ENCODE data around the gene BCDIN3D. TPM values are rescaled to one million over a fixed set of nuclear protein-coding genes. Genes with fewer than 3 reads are reported as not detected.

The BCDIN3D gene
- total and polyA plus RNA-seq, 2 donors, result 5.2 to 7.0 TPM

GRCh38 chr12:49887536-49888401 lies 44.9 kb upstream of the BCDIN3D start:
- Histone ChIP-seq H3K4me1 (ENCODE audit: control insufficient read depth in 2 of 2, insufficient read depth in 2 of 2, low read length in 2 of 2) (no peaks in the 10 kb centered on the region), H3K27ac (ENCODE audit: low read depth in 1 of 2, low read length in 1 of 2) (no peak overlapping the region)

GRCh38 chr12:49887091-49887490 lies 44.2 kb upstream of the BCDIN3D start:
- Histone ChIP-seq H3K27me3 (ENCODE audit: control insufficient read depth in 2 of 2, insufficient read depth in 1 of 2, low read length in 1 of 2) (peaks cover 0 to 58% of the 10 kb centered on the region in 2 donors), H3K4me3 (ENCODE audit: low read length in 2 of 2) (no peak overlapping the region), H3K36me3 (ENCODE audit: control insufficient read depth in 2 of 2, insufficient read depth in 2 of 2, low read length in 1 of 2) (no peaks in the 10 kb centered on the region), H3K9me3 (ENCODE audit: control insufficient read depth in 2 of 2, insufficient read depth in 1 of 2, low read length in 1 of 2) (no peaks in the 10 kb centered on the region), H3K27ac (ENCODE audit: low read depth in 1 of 2, low read length in 1 of 2) (no peak overlapping the region), H3K4me1 (ENCODE audit: control insufficient read depth in 2 of 2, insufficient read depth in 2 of 2, low read length in 2 of 2) (no peaks in the 10 kb centered on the region)
- DNase-seq (ENCODE audit: low read depth in 6 of 9, low spot score in 9 of 9), result no peak
- 91% methylated on average over 9 of the region's 9 CpGs for WGBS

More at GRCh38 chr12:49887536-49888401, 44.9 kb upstream of the BCDIN3D start:
- H3K9me3 ChIP-seq (ENCODE audit: control insufficient read depth in 2 of 2, insufficient read depth in 1 of 2, low read length in 1 of 2), result no peaks in the 10 kb centered on the region
- WGBS, result 92% methylated on average over 15 of the region's 15 CpGs
- no peaks in the 10 kb centered on the region for H3K36me3 ChIP-seq (ENCODE audit: control insufficient read depth in 2 of 2, insufficient read depth in 2 of 2, low read length in 1 of 2)
- H3K27me3 ChIP-seq (ENCODE audit: control insufficient read depth in 2 of 2, insufficient read depth in 1 of 2, low read length in 1 of 2), result peaks cover 0 to 53% of the 10 kb centered on the region in 2 donors
- no peak for DNase-seq (ENCODE audit: low read depth in 6 of 9, low spot score in 9 of 9)
- H3K4me3 ChIP-seq (ENCODE audit: low read length in 2 of 2), result no peak overlapping the region

- Histone ChIP-seq H3K36me3 (ENCODE audit: control insufficient read depth in 2 of 2, insufficient read depth in 2 of 2, low read length in 1 of 2) (no peaks in the 10 kb centered on the region), H3K27me3 (ENCODE audit: control insufficient read depth in 2 of 2, insufficient read depth in 1 of 2, low read length in 1 of 2) (peaks cover 0 to 49% of the 10 kb centered on the region in 2 donors), H3K4me1 (ENCODE audit: control insufficient read depth in 2 of 2, insufficient read depth in 2 of 2, low read length in 2 of 2) (no peaks in the 10 kb centered on the region), H3K9me3 (ENCODE audit: control insufficient read depth in 2 of 2, insufficient read depth in 1 of 2, low read length in 1 of 2) (no peaks in the 10 kb centered on the region), H3K4me3 (ENCODE audit: low read length in 2 of 2) (no peak overlapping the region), H3K27ac (ENCODE audit: low read depth in 1 of 2, low read length in 1 of 2) (no peak overlapping the region)
- WGBS, result 78% methylated on average over 16 of the region's 16 CpGs
- no peak for DNase-seq (ENCODE audit: low read depth in 6 of 9, low spot score in 9 of 9)
Measured at GRCh38 chr12:49885663-49886461, 43.0 kb upstream of the BCDIN3D start.

DNA sequence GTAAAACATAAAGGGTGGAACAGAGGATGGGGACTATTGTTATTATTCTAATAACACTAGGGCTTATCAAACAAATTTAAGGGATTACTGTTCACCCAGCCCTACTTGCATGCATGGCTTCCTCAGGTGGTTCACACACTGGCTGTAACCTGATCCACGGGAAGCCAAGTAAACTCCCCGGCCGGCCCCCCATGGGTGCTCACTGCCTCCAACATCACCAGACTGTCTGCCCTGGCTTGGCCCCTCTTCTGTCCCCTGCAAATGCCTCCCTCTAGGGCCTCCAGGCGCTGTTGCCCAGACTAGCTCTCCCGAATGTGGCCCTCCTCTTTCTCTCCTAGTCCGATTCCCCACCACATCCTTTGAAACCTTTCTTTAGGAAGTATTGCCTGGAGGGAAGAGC lies 42.2 kb upstream of the BCDIN3D start:
- 65% methylated on average over 6 of the region's 6 CpGs for WGBS
- peaks cover 0 to 46% of the 10 kb centered on the region in 2 donors for H3K27me3 ChIP-seq (ENCODE audit: control insufficient read depth in 2 of 2, insufficient read depth in 1 of 2, low read length in 1 of 2)
- no peaks in the 10 kb centered on the region for H3K9me3 ChIP-seq (ENCODE audit: control insufficient read depth in 2 of 2, insufficient read depth in 1 of 2, low read length in 1 of 2)
- H3K4me3 ChIP-seq (ENCODE audit: low read length in 2 of 2), result no peak overlapping the region
- H3K4me1 ChIP-seq (ENCODE audit: control insufficient read depth in 2 of 2, insufficient read depth in 2 of 2, low read length in 2 of 2), result no peaks in the 10 kb centered on the region
- DNase-seq (ENCODE audit: low read depth in 6 of 9, low spot score in 9 of 9), result no peak
- no peaks in the 10 kb centered on the region for H3K36me3 ChIP-seq (ENCODE audit: control insufficient read depth in 2 of 2, insufficient read depth in 2 of 2, low read length in 1 of 2)
- no peak overlapping the region for H3K27ac ChIP-seq (ENCODE audit: low read depth in 1 of 2, low read length in 1 of 2)

DNA sequence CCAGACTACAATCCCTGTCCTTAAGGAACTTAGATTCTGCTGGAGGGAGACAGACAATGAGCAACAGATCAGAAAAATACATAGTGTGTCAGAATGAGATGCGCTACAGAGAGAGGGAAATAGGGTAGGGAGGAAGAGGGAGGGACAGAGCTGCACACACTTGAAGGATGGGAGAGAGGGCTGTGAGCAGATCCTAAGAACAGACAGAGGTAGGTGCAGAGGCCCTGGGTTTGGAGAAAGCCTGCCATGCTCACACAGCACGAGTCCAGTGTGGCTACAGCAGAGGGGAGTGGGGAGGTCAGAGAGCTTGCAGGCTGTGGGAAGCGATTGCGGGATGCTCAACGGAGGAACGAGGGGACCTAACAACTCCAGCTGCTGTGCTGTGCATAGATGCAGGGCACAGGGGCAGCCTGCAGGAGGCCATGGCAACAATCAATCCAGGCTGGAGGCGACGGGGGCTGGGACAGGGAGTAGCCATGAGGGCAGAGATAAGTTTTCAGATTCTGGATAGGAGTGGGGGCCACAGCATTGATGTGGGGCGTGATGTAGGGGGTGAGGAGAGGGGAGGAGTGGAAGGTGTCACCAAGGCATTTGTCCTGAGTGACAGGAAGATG lies 40.1 kb upstream of the BCDIN3D start:
- DNase-seq (ENCODE audit: low read depth in 6 of 9, low spot score in 9 of 9), result no peak
- Histone ChIP-seq H3K27ac (ENCODE audit: low read depth in 1 of 2, low read length in 1 of 2) (no peak overlapping the region), H3K36me3 (ENCODE audit: control insufficient read depth in 2 of 2, insufficient read depth in 2 of 2, low read length in 1 of 2) (no peaks in the 10 kb centered on the region), H3K27me3 (ENCODE audit: control insufficient read depth in 2 of 2, insufficient read depth in 1 of 2, low read length in 1 of 2) (peaks cover 0 to 39% of the 10 kb centered on the region in 2 donors), H3K4me1 (ENCODE audit: control insufficient read depth in 2 of 2, insufficient read depth in 2 of 2, low read length in 2 of 2) (no peaks in the 10 kb centered on the region), H3K4me3 (ENCODE audit: low read length in 2 of 2) (no peak overlapping the region), H3K9me3 (ENCODE audit: control insufficient read depth in 2 of 2, insufficient read depth in 1 of 2, low read length in 1 of 2) (no peaks in the 10 kb centered on the region)
- WGBS, result 87% methylated on average over 9 of the region's 9 CpGs

DNA sequence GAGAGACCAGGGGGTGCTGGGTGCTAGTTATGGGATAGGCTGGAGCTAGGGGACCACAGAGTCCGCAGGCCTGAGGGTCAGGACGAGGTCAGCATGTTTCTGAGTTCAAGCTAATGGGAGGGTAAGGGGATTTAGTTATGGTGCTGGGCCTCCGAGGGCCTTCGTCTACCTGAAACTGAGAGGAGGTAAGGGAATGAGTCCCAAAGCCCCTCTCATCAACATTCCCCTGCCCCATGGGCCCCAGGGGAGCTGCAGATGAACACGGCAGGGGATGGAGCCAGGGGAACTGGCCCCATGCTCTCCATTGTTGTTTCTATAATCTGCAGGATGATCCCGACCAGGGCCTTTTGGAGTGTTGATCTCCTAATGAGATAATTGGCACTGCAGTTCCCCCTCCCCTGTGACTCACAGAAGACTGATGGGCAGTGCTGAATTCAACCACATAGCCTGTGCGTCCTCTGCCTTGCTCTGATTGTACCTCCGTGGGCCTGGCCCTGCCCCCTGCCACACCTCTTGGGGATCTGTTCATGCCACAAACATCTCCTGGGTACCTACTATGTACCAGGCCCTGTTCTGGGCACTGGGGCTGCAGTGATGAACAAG lies 39.4 kb upstream of the BCDIN3D start:
- Histone ChIP-seq H3K36me3 (ENCODE audit: control insufficient read depth in 2 of 2, insufficient read depth in 2 of 2, low read length in 1 of 2) (no peaks in the 10 kb centered on the region), H3K9me3 (ENCODE audit: control insufficient read depth in 2 of 2, insufficient read depth in 1 of 2, low read length in 1 of 2) (no peaks in the 10 kb centered on the region), H3K4me1 (ENCODE audit: control insufficient read depth in 2 of 2, insufficient read depth in 2 of 2, low read length in 2 of 2) (no peaks in the 10 kb centered on the region), H3K27me3 (ENCODE audit: control insufficient read depth in 2 of 2, insufficient read depth in 1 of 2, low read length in 1 of 2) (peaks cover 0 to 34% of the 10 kb centered on the region in 2 donors), H3K27ac (ENCODE audit: low read depth in 1 of 2, low read length in 1 of 2) (no peak overlapping the region), H3K4me3 (ENCODE audit: low read length in 2 of 2) (no peak overlapping the region)
- 93% methylated on average over 8 of the region's 8 CpGs for WGBS
- DNase-seq (ENCODE audit: low read depth in 6 of 9, low spot score in 9 of 9), result no peak

GRCh38 chr12:49881415-49882247 lies 38.7 kb upstream of the BCDIN3D start:
- no peaks in the 10 kb centered on the region for H3K9me3 ChIP-seq (ENCODE audit: control insufficient read depth in 2 of 2, insufficient read depth in 1 of 2, low read length in 1 of 2)
- peaks cover 0 to 28% of the 10 kb centered on the region in 2 donors for H3K27me3 ChIP-seq (ENCODE audit: control insufficient read depth in 2 of 2, insufficient read depth in 1 of 2, low read length in 1 of 2)
- 96% methylated on average over 16 of the region's 16 CpGs for WGBS
- no peak overlapping the region for H3K4me3 ChIP-seq (ENCODE audit: low read length in 2 of 2)
- no peak for DNase-seq (ENCODE audit: low read depth in 6 of 9, low spot score in 9 of 9)
- no peak overlapping the region for H3K27ac ChIP-seq (ENCODE audit: low read depth in 1 of 2, low read length in 1 of 2)
- H3K36me3 ChIP-seq (ENCODE audit: control insufficient read depth in 2 of 2, insufficient read depth in 2 of 2, low read length in 1 of 2), result no peaks in the 10 kb centered on the region
- H3K4me1 ChIP-seq (ENCODE audit: control insufficient read depth in 2 of 2, insufficient read depth in 2 of 2, low read length in 2 of 2), result no peaks in the 10 kb centered on the region

DNA sequence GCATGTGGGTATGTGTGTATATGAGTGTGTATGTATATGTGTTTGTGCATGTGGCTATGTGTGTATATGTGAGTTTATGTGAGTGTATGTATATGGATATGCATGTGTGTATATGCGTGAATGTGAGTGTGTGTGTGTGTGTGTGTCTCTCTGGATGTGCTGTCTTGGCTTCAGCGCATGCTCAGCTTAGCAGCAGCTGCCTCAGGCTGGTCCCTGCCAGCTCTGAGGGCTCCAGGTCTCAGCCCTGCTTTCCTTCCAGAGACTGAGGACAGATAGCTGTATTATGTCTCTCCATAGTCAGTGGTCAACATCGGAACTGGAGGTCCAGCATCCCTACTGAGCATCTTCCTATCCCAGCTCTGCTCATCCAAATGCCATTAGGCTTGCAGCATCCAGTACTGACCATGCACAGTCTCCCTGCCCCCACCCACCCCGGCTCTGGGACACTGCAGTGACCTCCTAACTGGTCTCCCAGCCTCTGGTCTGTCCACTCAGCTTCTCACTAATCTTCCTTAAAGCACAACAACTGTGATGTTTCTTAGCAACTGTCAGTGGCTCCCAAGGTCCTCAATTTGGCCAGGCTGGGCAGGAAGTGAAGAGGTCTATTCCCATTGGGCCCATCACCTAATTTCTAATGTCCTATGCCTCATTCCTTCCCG lies 38.0 kb upstream of the BCDIN3D start:
- DNase-seq (ENCODE audit: low read depth in 6 of 9, low spot score in 9 of 9), result no peak
- H3K36me3 ChIP-seq (ENCODE audit: control insufficient read depth in 2 of 2, insufficient read depth in 2 of 2, low read length in 1 of 2), result no peaks in the 10 kb centered on the region
- peaks cover 0 to 25% of the 10 kb centered on the region in 2 donors for H3K27me3 ChIP-seq (ENCODE audit: control insufficient read depth in 2 of 2, insufficient read depth in 1 of 2, low read length in 1 of 2)
- no peak overlapping the region for H3K27ac ChIP-seq (ENCODE audit: low read depth in 1 of 2, low read length in 1 of 2)
- no peak overlapping the region for H3K4me3 ChIP-seq (ENCODE audit: low read length in 2 of 2)
- 94% methylated on average over 5 of the region's 5 CpGs for WGBS
- no peaks in the 10 kb centered on the region for H3K9me3 ChIP-seq (ENCODE audit: control insufficient read depth in 2 of 2, insufficient read depth in 1 of 2, low read length in 1 of 2)
- no peaks in the 10 kb centered on the region for H3K4me1 ChIP-seq (ENCODE audit: control insufficient read depth in 2 of 2, insufficient read depth in 2 of 2, low read length in 2 of 2)

Measured in thymus (tissue), 11 donors.